Neural cell (in vitro differentiated cells): ENCODE results near the gene GNAI1.

Experiments
- CTCF ChIP-seq: fragments of 450-650 bp; IDR thresholded peaks from 2 replicates; pipeline ENCODE4 v1.5.1; 2014; ENCODE audit warnings: antibody characterized with exemption, mild to moderate bottlenecking, moderate library complexity; ENCODE audit not compliant: poor library complexity, severe bottlenecking
- EP300 ChIP-seq: fragments of 450-650 bp; conservative IDR thresholded peaks from 2 replicates; pipeline ENCODE4 v1.6.1; 2014; ENCODE audit warnings: antibody characterized with exemption, mild to moderate bottlenecking, moderate library complexity; ENCODE audit not compliant: poor library complexity, severe bottlenecking
- EZH2 ChIP-seq: fragments of 200-600, 300-800 bp; shearing (Covaris generic), sonication (generic); IDR thresholded peaks from 2 replicates; pipeline ENCODE4 v1.6.1; 2014; ENCODE audit warnings: antibody characterized with exemption, low read length, borderline replicate concordance, mild to moderate bottlenecking; ENCODE audit not compliant: insufficient read depth, poor library complexity, severe bottlenecking
- POLR2AphosphoS5 ChIP-seq: IDR thresholded peaks from 2 replicates; pipeline ENCODE4 v1.6.1; 2012
- RAD21 ChIP-seq: fragments of 450-650 bp; conservative IDR thresholded peaks from 2 replicates; pipeline ENCODE4 v1.6.1; 2014; ENCODE audit warnings: antibody characterized with exemption, mild to moderate bottlenecking, moderate library complexity
- REST ChIP-seq: IDR thresholded peaks from 2 replicates; pipeline ENCODE4 v1.6.1; 2012; ENCODE audit warnings: borderline replicate concordance
- SMC3 ChIP-seq: fragments of 450-650 bp; conservative IDR thresholded peaks from 2 replicates; pipeline ENCODE4 v1.6.1; 2014; ENCODE audit warnings: antibody characterized with exemption, mild to moderate bottlenecking, moderate library complexity; ENCODE audit not compliant: poor library complexity
- TAF1 ChIP-seq: IDR thresholded peaks from 2 replicates; pipeline ENCODE4 v1.6.1; 2012; ENCODE audit warnings: low read depth

- no peak for TF ChIP-seq CTCF
- TF ChIP-seq POLR2AphosphoS5: no peak
- TF ChIP-seq RAD21: no peak
- no peak for TF ChIP-seq SMC3
- no peak for TF ChIP-seq EP300
- TF ChIP-seq TAF1: no peak
- no peak for TF ChIP-seq REST
- TF ChIP-seq EZH2: no peak
Observed at GRCh38 chr7:80216996-80217842, 82.6 kb downstream of the GNAI1 start.
